ENCODE results near the gene GLMP.
A peak's percentile ranks its signal among the peaks of the same experiment; 100 is the strongest.

The GLMP gene

DNA sequence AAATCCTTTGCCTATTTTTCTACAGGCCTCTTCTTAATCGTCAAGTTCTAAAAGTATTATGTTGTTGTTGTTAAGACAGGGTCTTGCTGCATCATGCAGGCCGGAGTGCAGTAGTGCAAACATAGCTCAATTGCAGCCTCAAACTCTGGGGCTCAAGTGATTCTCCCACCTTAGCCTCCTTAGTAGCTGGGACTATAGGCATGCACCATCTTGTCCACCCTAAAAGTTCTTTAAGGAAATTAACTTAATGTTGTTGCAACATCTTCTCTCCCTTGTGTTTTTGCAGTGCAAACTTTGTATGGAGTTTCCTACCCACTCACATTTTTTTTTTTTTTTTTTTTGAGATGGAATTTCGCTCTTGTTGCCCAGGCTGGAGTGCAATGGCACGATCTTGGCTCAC lies 7.8 kb upstream of the GLMP start:
- H3K27ac ChIP-seq = no peak overlapping the region
- TF ChIP-seq ZFX (IDR thresholded peaks at IDR 0.05; ENCODE audit: borderline replicate concordance) = no peak
- TF ChIP-seq, protein P1, sequence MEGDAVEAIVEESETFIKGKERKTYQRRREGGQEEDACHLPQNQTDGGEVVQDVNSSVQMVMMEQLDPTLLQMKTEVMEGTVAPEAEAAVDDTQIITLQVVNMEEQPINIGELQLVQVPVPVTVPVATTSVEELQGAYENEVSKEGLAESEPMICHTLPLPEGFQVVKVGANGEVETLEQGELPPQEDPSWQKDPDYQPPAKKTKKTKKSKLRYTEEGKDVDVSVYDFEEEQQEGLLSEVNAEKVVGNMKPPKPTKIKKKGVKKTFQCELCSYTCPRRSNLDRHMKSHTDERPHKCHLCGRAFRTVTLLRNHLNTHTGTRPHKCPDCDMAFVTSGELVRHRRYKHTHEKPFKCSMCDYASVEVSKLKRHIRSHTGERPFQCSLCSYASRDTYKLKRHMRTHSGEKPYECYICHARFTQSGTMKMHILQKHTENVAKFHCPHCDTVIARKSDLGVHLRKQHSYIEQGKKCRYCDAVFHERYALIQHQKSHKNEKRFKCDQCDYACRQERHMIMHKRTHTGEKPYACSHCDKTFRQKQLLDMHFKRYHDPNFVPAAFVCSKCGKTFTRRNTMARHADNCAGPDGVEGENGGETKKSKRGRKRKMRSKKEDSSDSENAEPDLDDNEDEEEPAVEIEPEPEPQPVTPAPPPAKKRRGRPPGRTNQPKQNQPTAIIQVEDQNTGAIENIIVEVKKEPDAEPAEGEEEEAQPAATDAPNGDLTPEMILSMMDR (IDR thresholded peaks at IDR 0.05) = no peak

DNA sequence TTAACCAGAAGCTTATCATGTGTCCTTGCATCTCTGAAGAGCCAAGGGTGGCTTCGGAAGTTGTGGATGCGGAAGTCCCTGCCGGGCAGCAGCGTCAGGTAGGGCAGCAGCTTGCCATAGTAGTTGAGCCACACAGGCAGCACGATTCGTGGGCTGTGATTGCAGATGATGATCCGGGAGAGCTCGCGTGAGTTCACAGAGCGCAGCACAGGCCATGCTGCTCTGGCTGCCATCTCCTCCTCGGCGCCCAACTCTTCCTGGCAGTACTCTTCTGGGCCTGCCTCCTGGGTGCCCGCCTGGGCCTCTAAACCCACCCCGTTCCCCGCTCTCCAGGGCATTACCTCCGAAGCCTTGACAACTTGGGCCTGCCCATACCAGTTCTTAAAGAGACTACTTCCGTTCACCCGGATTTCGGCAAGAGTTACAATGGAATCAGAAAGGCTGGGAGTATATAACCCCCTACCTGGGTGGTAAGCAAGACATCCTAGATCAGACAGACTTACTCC lies 3.4 kb upstream of the GLMP start, which contains the start of gene VHLL:
VHLL (minus strand) TSS at position 456 of the 506 bp plus-strand sequence; CDS start at position 338, 118 bp downstream.
- TF ChIP-seq ZFX (IDR thresholded peaks at IDR 0.05; ENCODE audit: borderline replicate concordance) = no peak
- TF ChIP-seq, protein P1 (IDR thresholded peaks at IDR 0.05) = no peak
- no peak within 1 kb of the TSS for H3K27ac ChIP-seq

DNA sequence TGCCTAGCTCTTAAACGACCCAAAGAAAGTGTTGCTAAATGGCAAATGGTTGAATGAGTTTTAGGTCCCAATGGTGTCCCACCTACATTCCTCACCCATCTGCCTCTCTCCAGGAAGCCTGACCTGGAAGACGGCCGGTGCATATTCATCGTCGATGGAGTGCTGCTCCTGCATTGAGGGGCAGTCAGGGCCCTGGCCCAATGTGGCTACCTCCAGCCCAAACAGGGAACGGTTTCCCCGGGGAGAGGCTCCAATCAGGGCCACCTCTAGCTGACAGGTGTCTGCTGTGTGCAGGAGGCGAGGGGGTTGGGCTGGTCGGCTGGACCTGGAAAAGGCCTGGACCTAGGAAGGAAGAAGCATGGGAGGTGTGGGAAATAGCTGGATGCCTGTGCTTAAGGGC lies 1.6 kb downstream of the GLMP start:
- TF ChIP-seq, protein P1 (IDR thresholded peaks at IDR 0.05) = no peak
- TF ChIP-seq ZFX (IDR thresholded peaks at IDR 0.05; ENCODE audit: borderline replicate concordance) = no peak
- no peak overlapping the region for H3K27ac ChIP-seq

DNA sequence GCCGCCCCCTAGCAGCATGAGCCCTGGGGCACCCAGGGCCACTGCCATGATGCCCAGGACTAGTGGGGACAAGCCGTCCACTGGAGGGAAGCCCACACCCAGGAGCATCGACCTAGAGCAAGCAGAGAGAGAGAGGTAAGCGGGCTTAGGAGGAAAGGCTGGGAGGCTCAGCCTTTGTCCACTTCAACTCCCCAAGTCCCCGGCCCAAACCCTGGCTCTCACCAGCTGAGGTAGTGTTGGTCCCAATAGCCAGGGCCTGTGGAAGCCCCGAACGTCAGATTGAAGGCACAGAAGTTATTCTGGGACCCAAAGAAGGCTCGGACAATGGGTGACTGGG lies 2.4 kb downstream of the GLMP start:
- no peak overlapping the region for H3K27ac ChIP-seq
- TF ChIP-seq ZFX (IDR thresholded peaks at IDR 0.05; ENCODE audit: borderline replicate concordance) = no peak
- TF ChIP-seq, protein P1 (IDR thresholded peaks at IDR 0.05) = no peak

DNA sequence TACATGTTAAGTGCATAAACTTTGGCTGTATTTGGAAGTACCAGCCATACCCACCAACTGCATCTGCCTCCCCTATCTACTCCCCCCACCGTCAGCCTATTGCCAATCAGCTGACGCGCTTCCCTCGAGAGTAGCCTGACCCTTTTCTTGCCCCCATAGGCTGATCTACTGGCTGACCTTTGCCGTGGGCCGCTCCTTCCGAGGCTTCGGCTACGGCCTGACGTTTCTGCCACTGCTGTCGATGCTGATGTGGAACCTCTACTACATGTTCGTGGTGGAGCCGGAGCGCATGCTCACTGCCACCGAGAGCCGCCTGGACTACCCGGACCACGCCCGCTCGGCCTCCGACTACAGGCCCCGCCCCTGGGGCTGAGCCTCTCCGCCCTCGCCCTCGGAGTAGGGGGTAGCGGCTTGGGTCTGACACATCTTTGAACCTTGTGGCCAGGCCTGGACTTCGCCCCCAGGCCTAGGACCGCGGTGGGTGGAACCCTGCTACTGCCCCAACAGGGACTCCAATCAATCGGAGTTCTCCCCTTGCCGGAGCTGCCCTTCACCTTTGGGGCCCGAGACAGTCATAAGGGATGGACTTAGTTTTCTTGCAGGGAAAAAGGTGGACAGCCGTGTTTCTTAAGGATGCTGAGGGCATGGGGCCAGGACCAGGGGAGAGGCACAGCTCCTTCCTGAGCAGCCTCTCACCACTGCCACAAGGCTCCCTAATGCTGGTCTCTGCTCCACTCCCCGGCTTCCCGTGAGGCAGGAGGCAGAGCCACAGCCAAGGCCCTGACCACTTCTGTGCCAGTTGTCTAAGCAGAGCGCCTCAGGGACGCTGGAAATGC lies 4.0 kb downstream of the GLMP start:
- no peak for TF ChIP-seq ZFX (IDR thresholded peaks at IDR 0.05; ENCODE audit: borderline replicate concordance)
- TF ChIP-seq, protein P1 (IDR thresholded peaks at IDR 0.05) = no peak
- H3K27ac ChIP-seq = peak overlapping the region; percentile 67

DNA sequence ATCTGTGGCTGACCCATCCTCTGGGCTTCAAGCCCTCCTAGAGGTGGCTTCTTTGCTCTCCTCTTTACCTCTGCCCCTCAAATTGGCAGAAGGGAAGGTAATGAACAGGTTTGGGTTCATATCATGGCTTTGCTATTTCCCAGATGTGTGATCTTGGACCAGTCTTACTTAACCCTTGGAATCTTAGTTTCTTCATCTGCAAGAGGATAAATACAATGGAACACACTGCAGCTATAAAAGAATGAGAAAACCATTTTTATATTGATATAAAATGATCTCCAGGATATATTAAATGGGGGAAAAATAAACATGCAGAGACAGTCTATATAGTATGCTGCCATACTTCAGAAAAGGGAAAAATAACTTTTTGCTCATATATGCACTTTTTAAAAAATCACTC lies 5.6 kb downstream of the GLMP start:
- peak overlapping the region; percentile 67 for H3K27ac ChIP-seq
- TF ChIP-seq, protein P1 (IDR thresholded peaks at IDR 0.05) = no peak
- TF ChIP-seq ZFX (IDR thresholded peaks at IDR 0.05; ENCODE audit: borderline replicate concordance) = no peak

DNA sequence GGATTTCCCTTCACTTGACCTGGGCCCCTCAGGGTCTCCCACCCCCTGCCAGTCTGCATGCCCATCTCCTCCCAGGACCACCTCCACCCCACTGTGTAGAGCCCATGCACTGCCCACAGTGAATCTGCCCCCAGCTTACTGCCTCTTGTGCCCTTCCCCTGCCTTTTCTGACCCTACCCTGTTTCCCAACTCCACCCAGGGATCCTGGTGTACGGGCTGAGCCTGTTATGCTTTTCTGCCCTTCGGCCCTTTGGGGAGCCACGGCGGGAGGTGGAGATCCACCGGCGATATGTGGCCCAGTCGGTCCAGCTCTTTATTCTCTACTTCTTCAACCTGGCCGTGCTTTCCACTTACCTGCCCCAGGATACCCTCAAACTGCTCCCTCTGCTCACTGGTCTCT lies 9.4 kb downstream of the GLMP start:
- no peak for TF ChIP-seq ZFX (IDR thresholded peaks at IDR 0.05; ENCODE audit: borderline replicate concordance)
- TF ChIP-seq, protein P1 (IDR thresholded peaks at IDR 0.05) = no peak
- no peak overlapping the region for H3K27ac ChIP-seq
